WI38 (cell line): Measurements from ENCODE around the gene CD207.
A peak's percentile ranks its signal among the peaks of the same experiment; 100 is the strongest.
"Not testable (repeated sequence)": the region's sequence is repeated elsewhere in the genome, so short reads cannot be mapped to it uniquely, and the experiment has no call there.

Source experiments
- H3K4me3 ChIP-seq: 2 replicates; pipeline ENCODE4 v1.5.1; 2011; ENCODE audit warnings: low read depth, mild to moderate bottlenecking, control low read depth, low read length
- CTCF ChIP-seq: IDR thresholded peaks from 2 replicates; pipeline ENCODE4 v1.5.1; 2012; ENCODE audit warnings: low read depth, mild to moderate bottlenecking, control low read depth, low read length

The CD207 gene

GRCh38 chr2:70835643-70836042 lies at the start of gene CD207:
Gene CD207, minus strand, starts transcription at chr2:70835816. Its CDS starts 40 bp downstream, at chr2:70835776.
- no peak within 1 kb of the TSS for H3K4me3 ChIP-seq
- TF ChIP-seq CTCF, result no peak

GRCh38 chr2:70878543-70878942 lies 42.9 kb upstream of the CD207 start:
- not testable (repeated sequence) for H3K4me3 ChIP-seq

GRCh38 chr2:70876138-70876537 lies 40.5 kb upstream of the CD207 start:
- H3K4me3 ChIP-seq, result not testable (repeated sequence)

GRCh38 chr2:70873541-70873940 lies 37.9 kb upstream of the CD207 start:
- no peak for TF ChIP-seq CTCF
- H3K4me3 ChIP-seq, result no peak overlapping the region

- H3K4me3 ChIP-seq, result no peak overlapping the region
- peak; percentile 58 for TF ChIP-seq CTCF
These were observed 36.0 kb upstream of the CD207 start for GRCh38 chr2:70871398-70872211.

- no peak for TF ChIP-seq CTCF
- no peak overlapping the region for H3K4me3 ChIP-seq
These were observed 35.2 kb upstream of the CD207 start for GRCh38 chr2:70870790-70871189.

- H3K4me3 ChIP-seq, result no peak overlapping the region
- TF ChIP-seq CTCF, result no peak
These were observed 33.4 kb upstream of the CD207 start for GRCh38 chr2:70868970-70869369.

GRCh38 chr2:70861777-70862625 lies 26.4 kb upstream of the CD207 start:
- no peak overlapping the region for H3K4me3 ChIP-seq
- peak; percentile 98 for TF ChIP-seq CTCF
